GM18519 (cell line): Measurements from ENCODE around the gene DCTN2.
"Not testable (repeated sequence)": the region's sequence is repeated elsewhere in the genome, so short reads cannot be mapped to it uniquely, and the experiment has no call there.

Experiments used
- ATAC-seq: cut with Tn5 transposase; IDR thresholded peaks from one replicate; pipeline ENCODE4 v1.9.1; 2021; ENCODE audit warnings: mild to moderate bottlenecking, moderate library complexity; ENCODE audit not compliant: unreplicated experiment, low FRiP score

Gene DCTN2

DNA sequence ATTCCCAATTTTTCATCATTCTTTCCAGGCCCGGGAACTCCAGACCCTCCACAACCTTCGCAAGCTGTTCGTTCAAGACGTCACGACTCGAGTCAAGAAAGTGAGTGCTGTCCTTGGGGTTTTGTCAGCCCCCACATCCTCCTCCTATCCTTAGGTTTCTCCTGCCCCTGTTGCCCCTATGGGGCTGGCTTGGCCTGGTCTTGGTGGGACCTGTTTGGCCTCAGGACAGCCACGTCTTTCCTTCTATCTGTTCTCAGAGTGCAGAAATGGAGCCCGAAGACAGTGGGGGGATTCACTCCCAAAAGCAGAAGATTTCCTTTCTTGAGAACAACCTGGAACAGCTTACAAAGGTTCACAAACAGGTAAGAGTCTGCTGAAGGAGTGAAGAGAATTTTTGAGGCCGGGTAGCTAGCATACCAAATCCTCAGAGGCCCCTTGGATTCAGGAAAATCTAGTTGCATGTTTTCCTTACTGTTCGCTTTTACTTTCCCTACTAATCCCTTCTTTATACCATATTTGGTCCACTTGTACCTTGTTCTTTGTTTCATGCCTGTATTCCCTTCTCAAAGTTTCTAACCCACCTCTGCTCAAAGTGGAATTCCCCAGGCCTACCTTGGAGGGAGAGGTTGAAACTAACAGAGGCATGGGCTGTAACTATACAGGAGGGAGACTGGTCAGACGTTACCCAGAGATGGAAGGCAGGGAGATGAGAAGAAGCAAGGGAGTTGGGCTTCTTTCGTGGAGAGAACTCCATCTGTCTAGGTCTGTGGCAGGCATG is 31.2 kb upstream of the DCTN2 start:
- no peak for ATAC-seq

DNA sequence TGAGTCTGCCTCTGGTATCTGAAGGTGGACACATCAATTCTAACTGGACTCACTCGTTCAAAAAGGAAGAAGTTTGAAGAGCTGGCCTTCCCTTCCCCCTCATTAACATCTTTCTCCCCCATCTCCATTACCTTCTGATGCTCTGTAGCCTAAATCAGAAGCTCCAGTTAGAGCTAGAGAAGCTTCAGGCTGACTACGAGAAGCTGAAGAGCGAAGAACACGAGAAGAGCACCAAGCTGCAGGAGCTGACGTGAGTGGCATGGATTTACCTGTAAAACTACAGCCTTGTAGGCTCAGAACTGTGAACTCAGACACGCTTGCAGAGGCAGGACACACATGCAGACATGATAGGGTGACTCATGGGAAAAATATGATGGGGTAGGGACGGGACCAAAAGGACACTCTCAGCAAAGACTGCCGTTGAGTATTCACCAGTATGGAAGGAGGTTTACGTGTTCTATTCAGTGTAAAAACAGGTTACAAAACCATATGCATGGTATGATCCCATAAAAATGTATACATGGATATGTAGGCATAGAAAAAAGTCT is 29.7 kb upstream of the DCTN2 start:
- no peak for ATAC-seq

DNA sequence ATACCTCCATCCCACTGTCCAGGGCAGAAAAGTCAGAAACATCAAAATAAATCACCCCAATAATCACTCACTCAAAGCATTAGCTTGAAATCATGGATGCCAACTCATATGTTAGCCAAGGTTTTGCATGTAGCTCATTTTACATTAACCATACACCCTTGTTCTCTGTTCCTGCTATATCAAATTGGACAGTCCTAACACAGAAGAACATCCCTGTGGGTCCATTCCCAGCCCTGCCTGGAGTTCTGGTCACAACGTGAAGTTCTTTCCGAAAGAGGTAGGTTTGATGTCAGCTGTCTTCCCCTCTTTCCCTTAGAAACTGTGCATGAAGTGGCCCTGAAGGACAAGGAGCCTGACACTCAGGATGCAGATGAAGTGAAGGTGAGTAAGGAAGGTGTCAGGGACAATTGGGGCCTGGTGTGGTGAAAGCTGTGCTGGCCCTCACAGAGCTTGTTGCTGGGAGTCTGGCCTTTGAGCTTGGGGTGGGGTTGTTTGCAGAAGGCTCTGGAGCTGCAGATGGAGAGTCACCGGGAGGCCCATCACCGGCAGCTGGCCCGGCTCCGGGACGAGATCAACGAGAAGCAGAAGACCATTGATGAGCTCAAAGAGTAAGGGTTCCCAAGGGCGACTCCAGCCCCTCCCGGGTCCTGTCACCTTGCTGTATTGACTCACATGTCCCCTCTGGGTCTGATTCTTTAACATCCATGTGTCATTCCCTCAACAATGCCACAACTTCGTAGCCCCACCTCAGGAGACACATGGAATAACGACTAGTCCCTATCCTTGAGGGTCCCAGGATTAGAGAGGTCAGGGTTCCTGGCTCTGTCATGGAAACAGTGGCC is 29.0 kb upstream of the DCTN2 start:
- no peak for ATAC-seq

DNA sequence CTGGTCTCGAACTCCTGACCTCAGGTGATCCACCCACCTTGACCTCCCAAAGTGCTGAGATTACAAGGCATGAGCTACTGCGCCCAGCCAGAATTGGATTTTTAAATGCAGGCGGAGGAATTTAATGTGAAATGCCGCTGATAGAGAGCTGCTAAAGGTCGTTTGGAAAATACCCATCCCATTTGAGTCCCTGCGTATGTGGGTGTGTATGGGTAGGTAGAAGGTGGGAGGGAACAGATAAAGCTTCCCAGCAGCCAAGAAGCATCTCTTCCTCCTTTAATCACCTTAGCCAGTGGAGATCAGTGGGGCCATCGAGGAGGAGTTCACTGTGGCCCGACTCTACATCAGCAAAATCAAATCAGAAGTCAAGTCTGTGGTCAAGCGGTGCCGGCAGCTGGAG is 27.8 kb upstream of the DCTN2 start:
- no peak for ATAC-seq

DNA sequence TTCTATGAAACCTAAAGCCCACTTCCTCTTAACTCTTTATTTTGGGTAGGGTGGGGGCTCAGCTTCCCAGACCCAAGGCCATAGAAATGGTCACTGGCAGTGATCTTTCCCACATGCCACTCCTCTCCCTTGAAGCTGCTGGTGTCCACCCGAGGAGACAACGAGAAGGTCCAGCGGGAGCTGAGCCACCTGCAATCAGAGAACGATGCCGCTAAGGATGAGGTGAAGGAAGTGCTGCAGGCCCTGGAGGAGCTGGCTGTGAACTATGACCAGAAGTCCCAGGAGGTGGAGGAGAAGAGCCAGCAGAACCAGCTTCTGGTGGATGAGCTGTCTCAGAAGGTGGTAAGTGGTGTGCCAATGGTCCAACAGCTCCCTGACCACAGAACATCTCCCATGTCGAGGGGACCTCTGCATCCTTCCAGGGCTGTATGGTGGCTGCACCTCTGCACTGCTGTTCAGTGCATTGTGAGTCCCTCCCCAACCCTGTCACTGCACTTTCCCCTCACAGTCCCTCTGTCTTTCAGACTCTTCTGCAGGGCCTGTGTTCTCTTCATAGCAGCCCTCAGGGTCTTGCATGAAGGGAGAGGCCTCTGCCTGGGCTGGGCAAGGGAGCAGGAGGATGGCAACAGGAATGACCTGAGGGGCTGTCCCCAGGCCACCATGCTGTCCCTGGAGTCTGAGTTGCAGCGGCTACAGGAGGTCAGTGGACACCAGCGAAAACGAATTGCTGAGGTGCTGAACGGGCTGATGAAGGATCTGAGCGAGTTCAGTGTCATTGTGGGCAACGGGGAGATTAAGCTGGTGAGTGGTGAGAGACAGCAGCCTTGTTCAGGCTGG is 25.2 kb upstream of the DCTN2 start:
- no peak for ATAC-seq

DNA sequence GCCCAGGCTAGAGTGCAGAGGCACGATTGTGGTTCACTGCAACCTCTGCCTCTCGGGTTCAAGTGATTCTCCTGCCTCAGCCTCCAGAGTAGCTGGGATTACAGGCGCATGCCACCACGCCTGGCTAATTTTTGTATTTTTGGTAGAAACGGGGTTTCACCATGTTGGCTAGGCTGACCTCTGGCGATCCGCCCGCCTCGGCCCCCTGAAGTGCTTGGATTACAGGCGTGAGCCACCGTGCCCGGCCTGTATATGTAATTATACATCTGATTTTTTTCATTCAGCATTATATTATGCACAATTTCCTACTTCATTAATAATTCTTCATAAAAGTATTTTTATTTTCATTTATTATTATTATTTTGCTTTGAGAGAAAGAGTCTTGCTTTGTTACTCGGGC is 23.4 kb upstream of the DCTN2 start:
- ATAC-seq: not testable (repeated sequence)

DNA sequence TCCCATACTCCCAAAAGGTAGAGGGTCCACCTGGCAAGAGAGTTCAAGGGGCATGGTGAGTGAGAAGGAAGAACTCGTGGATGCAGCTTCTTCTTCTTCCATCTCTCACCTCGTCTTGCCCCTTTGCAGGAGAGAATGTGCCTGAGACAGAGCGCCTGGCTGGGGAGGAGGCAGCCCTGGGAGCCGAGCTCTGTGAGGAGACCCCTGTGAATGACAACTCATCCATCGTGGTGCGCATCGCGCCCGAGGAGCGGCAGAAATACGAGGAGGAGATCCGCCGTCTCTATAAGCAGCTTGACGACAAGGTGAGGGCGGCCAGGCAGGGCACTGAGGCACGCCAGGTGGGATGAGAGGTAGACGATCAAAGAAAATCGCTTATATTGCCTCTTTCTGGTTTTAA is 22.9 kb upstream of the DCTN2 start:
- ATAC-seq: no peak

DNA sequence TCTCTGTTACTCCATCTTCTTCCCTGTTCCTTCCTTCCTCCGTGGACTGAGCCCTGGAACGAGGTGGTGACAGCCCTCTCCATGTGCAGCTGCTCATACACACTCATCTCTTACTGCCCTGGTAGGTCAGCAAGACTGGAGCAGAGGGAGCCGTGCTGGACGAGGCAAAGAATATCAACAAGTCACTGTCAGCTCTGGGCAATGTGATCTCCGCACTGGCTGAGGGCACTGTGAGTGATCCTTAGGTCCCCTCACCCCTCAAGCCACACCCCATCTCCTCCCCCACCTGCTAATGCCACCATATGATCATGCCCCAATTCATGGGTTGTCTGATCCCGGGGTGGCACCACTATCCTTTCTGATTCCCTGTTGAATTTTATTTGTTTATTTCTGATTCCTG is 21.8 kb upstream of the DCTN2 start:
- ATAC-seq: no peak

DNA sequence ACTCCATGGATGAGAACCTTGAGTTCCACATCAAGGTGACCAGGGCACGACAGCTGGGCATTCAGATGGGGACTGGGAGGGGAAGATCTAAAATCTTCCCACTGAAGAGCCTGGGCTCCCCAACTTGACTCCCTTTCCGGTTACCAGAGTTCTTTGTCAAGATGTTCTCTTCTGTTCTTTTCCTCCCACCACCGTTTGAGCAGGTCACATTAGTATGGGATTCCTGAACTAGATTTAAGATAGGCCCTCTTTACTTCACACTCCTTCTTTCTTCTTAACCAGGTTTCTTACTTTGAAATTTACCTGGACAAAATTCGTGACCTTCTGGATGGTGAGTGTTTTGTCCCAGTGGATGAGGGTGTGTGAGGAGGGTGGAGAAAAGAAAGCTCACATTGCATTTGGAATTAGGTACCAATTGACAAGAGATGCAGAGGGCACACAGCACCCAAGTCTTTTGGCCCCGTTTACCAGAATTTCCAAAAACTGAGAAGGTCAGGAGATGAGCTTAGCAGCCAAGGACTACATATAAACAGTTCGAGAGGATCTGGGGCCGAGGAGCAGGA is 17.3 kb upstream of the DCTN2 start:
- ATAC-seq: no peak

DNA sequence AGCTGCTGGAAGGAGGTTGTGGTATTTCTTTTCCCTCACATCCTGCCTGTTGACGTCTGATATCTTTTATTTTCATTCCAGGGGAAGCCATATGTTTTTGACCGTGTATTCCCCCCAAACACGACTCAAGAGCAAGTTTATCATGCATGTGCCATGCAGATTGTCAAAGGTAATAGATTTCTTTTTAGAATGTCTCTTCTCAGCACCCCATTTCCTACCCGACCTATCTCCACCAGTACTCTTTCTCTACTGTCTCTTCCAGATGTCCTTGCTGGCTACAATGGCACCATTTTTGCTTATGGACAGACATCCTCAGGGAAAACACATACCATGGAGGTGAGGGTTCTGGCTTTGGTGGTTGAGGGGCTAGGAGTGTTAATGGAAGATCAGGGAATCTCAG is 16.4 kb upstream of the DCTN2 start:
- ATAC-seq: no peak

DNA sequence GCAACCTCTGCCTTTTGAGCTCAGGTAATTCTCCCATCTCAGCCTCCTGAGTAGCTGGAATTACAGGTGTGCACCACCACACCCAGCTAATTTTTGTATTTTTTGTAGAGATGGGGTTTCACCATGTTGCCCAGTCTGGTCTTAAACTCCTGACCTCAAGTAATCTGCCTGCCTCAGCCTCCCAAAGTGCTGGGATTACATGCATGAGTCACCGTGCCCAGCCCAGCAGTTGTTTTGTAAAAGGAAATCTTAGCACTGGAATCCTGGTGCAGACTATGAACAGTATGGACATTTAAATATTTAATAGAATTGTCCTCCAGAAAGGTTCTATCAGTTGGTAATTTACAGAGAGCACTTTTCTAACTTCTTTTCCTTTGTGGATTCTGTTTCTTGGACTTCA is 14.1 kb upstream of the DCTN2 start:
- ATAC-seq: not testable (repeated sequence)

DNA sequence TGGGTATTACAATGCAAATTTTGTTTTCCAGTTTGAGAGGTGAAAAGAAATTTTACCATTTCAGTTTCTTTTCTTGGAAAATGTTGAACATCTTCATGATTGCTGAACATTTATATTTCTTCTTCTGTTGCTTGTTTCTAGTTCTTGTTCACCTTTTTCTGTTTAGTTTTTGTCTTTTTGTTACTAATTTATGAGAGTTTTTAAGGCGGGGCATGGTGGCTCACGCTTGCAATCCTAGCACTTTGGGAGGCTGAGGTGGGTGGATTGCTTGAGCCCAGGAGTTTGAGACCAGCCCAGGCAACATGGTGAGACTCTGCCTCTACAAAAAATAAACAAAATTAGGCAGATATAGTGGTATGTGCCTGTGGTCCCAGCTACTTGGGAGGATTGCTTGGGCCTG is 13.5 kb upstream of the DCTN2 start:
- no peak for ATAC-seq

DNA sequence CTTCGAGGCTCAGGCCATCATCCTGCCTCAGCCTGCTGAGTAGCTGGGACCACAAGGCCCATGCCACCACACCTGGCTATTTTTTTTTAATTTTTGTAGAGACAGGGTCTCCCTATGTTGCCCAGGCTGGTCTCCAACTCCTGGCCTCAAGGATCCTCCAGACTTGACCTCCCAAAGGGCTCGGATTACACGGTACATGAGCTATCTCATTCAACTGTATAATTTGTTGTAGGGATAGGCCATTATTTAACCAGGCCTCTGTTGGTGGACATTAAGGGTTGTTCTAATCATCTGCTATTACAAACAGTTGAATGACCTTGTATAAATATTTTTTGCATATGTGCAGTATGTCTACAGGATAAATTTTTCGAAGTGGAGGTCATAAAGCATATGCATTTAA is 11.9 kb upstream of the DCTN2 start:
- ATAC-seq: no peak

DNA sequence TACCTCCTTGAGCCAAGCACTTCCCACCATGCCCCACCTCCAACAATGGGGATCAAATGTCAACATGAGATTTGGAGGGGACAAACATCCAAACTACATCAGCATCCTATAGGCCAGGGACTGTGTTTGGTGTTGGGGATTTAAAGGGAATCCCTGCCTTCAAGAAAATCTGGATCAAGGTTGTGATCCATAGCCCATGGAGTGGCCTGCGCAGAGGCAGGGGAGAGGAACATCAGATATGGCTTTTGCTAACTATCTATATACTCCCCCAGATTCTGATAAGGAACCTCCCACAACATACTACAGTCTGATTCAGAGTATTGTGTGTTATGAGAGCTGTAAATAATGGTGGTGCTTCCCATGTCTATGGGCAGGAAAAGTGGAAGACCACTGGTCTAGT is 7.9 kb upstream of the DCTN2 start:
- ATAC-seq: no peak

DNA sequence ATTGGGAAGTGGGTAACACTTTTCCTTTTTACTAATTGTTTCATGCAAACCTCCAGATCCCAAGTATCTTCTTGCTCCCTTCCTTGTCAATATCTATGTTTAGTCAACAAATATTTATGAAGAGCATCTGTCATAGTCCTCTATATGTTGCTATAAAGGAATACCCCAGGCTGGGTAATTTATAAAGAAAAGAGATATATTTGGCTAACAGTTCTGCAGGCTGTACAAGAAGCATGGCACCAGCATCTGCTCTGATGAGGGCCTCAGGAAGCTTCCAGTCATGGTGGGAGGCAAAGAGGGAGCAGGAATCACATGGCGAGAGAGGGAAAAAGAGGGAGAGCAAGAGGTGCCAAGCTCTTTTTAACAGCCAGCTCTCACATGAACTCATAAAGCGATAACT is 7.5 kb upstream of the DCTN2 start:
- ATAC-seq: no peak

DNA sequence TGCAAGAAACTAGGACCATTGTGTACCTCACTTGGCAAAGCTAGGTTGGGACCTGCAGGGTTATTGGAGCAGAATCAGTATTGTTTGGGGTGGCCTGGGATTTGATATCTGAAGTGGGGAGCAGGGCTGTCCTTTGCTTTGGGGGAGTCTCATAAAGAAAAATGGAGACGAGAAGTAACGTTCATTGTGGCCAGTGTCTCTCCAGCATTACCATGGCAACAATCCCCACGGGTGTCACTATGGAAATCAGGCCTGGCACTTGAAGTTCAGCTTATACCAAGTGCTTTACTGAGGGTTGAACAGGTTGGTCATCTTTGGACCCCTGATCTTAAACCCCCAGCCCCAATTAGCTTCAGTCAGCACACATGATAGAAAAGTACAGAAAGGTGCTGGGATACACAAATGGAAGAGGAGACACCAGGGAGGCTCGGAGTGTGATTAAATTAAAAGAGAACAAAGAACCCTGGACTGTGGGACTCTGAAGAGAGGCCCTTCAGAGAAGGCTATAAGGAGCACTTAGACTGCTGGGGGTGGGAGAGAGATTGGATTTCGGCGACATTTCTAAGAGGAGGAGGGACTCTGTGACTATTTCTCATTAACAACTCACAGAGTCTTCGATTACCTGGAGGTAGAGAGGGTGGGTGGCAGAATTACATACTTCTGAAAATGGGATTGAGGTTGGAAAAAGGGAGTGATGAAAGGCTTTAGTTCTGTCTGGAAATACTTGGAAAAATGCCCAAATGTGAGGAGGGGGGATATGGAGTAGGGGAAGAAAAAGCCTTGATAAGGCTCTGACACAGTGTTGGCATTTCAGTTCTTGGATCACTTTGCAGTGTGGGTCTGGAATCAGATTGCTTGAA is 6.6 kb upstream of the DCTN2 start:
- no peak for ATAC-seq

DNA sequence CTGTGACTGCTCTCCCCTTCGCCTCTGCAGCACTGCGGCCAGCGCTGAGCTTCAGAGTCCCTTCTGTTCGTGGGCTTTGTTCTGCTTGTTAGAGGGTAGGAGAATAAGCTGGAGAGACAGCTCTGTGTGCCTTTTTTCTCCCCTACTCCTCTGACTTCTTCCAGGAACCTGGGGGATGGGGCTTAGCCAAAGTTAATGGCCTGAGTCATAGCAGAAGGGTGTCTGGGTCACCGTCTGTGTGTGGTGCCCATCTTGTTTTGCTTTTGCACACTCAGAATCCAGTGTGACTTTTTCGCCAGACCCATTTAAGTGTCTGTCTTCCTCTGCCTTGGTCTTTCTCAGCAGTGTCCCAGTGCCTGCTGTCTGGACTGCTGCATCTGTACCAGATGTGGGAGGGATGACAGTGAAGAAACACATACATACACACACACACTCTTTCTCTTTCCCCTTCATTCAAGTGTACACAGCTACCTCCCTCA is 5.9 kb upstream of the DCTN2 start:
- no peak for ATAC-seq

DNA sequence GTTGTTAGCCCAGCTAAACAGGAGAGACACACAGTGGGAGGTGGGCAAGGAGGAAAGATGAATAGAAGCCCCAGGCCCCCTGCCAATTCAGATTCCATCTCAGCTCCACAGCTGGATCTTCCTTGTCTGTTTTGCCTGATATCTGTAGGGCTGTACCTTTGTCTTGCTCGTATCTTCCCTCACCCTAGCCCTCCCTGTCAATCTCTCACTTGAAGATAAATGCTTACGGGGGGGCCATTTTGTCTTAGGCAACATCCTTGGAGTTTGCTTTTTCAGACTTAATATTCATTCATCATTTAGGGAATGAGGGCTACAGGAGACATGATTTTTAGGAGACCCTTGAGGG is 5.3 kb upstream of the DCTN2 start:
- no peak for ATAC-seq

DNA sequence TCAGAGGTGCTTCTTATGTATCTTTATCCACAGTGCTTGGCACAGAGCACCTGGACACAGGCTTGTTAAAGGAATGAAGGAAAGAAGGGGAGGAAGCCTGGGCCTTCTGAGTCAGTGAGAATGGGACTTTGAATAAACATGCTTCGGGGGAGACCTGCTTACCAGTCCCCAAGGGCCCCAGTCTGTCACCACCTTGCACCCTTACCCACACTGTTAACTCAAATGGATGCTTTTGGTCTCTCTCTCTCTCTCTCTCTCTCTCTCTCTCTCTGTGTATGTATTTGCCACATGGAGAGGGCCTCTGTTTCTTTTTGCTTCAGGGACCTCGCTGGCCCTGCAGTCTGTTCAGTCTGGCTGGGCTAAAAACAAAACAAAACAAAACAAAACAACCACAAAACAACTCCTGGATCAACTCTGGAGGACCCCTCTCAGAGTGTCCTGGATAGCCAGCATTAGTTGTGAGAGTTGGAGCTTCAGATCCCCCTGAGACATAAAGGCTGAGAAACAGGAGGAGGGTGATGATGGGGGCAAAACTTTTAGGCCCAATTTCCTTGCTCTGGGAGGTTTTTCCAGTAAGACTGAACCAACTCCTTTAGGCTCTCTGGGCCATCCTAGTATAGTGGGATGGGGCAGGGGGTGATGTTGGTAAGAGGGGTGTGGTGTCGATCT is 4.8 kb upstream of the DCTN2 start:
- no peak for ATAC-seq
